ENCODE measurements around the gene PYDC1. TPM values are rescaled to one million over a fixed set of nuclear protein-coding genes. Genes with fewer than 3 reads are reported as not detected.
"Not testable (repeated sequence)": the region's sequence is repeated elsewhere in the genome, so short reads cannot be mapped to it uniquely, and the experiment has no call there.

The PYDC1 gene
- polyA plus RNA-seq, 4 donors: not detected

- no peak for DNase-seq (ENCODE audit: low read depth in 4 of 4, low spot score in 3 of 4)
Observed at GRCh38 chr16:31198207-31198882, 18.6 kb downstream of the PYDC1 start.

- DNase-seq (ENCODE audit: low read depth in 4 of 4, low spot score in 3 of 4): no peak
Observed at GRCh38 chr16:31196324-31197088, 20.4 kb downstream of the PYDC1 start.

GRCh38 chr16:31195861-31196260, 21.1 kb downstream of the PYDC1 start:
- DNase-seq (ENCODE audit: low read depth in 4 of 4, low spot score in 3 of 4): not testable (repeated sequence)

GRCh38 chr16:31194898-31195297, 22.0 kb downstream of the PYDC1 start:
- no peak for DNase-seq (ENCODE audit: low read depth in 4 of 4, low spot score in 3 of 4)

- no peak for DNase-seq (ENCODE audit: low read depth in 4 of 4, low spot score in 3 of 4)
Observed at GRCh38 chr16:31193874-31194273, 23.1 kb downstream of the PYDC1 start.

GRCh38 chr16:31192856-31193642, 23.9 kb downstream of the PYDC1 start:
- DNase-seq (ENCODE audit: low read depth in 4 of 4, low spot score in 3 of 4): no peak

GRCh38 chr16:31191697-31192428, 25.1 kb downstream of the PYDC1 start:
- no peak for DNase-seq (ENCODE audit: low read depth in 4 of 4, low spot score in 3 of 4)

GRCh38 chr16:31190818-31191444, 26.0 kb downstream of the PYDC1 start:
- DNase-seq (ENCODE audit: low read depth in 4 of 4, low spot score in 3 of 4): no peak

- no peak for DNase-seq (ENCODE audit: low read depth in 4 of 4, low spot score in 3 of 4)
Observed at GRCh38 chr16:31190061-31190460, 26.9 kb downstream of the PYDC1 start.

GRCh38 chr16:31189412-31189778, 27.5 kb downstream of the PYDC1 start:
- DNase-seq (ENCODE audit: low read depth in 4 of 4, low spot score in 3 of 4): no peak

GRCh38 chr16:31188450-31189411, 28.2 kb downstream of the PYDC1 start:
- DNase-seq (ENCODE audit: low read depth in 4 of 4, low spot score in 3 of 4): no peak

- DNase-seq (ENCODE audit: low read depth in 4 of 4, low spot score in 3 of 4): no peak
Observed at GRCh38 chr16:31187808-31188189, 29.1 kb downstream of the PYDC1 start.

GRCh38 chr16:31186930-31187807, 29.8 kb downstream of the PYDC1 start:
- DNase-seq (ENCODE audit: low read depth in 4 of 4, low spot score in 3 of 4): no peak

GRCh38 chr16:31186176-31186575, 30.8 kb downstream of the PYDC1 start:
- no peak for DNase-seq (ENCODE audit: low read depth in 4 of 4, low spot score in 3 of 4)

- DNase-seq (ENCODE audit: low read depth in 4 of 4, low spot score in 3 of 4): no peak
Observed at GRCh38 chr16:31185339-31185738, 31.6 kb downstream of the PYDC1 start.

- no peak for DNase-seq (ENCODE audit: low read depth in 4 of 4, low spot score in 3 of 4)
Observed at GRCh38 chr16:31184888-31185287, 32.0 kb downstream of the PYDC1 start.

GRCh38 chr16:31183432-31184428, 33.2 kb downstream of the PYDC1 start:
- DNase-seq (ENCODE audit: low read depth in 4 of 4, low spot score in 3 of 4): no peak
